ENCODE data around the gene FAM181B.

The FAM181B gene

GRCh38 chr11:82733444-82734119 lies at the start of gene FAM181B:
FAM181B (minus strand) TSS chr11:82733864; CDS start chr11:82733729, 135 bp downstream.
- DNase-seq: peak; percentile 15 to 18

- no peak for DNase-seq
These were observed 49.2 kb upstream of the FAM181B start for GRCh38 chr11:82782825-82783374.

DNA sequence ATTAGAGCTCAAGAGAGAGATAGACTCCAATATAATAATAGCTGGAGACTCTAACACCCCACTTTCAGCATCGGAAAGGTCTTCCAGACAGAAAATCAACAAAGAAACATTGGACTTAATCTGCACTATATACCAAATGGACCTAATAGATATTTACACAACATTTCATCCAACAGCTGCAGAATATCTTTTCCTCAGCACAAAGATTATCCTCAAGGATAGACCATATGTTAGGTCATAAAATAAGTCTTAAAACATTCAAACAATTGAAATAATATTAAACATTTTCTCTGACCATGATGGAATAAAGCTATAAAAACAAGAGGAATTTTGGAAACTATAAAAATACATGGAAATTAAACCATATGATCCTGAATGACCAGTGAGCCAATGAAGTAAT lies 45.1 kb upstream of the FAM181B start:
- no peak for DNase-seq

DNA sequence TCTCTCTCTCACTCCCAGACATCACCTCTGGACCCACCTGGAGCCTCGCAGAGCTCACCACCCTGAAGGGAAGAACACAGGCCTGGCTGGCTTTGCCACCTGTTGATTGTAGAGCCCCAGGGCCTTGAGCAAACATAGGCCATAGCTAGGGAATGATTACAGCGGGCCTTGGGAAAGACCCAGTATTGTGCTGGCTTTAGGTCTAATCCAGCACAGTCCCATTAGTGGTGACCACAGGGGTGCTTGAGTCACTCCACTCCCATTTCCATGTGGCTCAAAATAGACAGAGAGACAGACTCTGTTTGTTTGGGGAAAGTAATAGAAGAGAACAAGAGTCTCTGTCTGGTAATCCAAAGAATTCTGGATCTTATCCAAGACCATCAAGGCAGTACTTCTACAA lies 42.7 kb upstream of the FAM181B start:
- DNase-seq: no peak

DNA sequence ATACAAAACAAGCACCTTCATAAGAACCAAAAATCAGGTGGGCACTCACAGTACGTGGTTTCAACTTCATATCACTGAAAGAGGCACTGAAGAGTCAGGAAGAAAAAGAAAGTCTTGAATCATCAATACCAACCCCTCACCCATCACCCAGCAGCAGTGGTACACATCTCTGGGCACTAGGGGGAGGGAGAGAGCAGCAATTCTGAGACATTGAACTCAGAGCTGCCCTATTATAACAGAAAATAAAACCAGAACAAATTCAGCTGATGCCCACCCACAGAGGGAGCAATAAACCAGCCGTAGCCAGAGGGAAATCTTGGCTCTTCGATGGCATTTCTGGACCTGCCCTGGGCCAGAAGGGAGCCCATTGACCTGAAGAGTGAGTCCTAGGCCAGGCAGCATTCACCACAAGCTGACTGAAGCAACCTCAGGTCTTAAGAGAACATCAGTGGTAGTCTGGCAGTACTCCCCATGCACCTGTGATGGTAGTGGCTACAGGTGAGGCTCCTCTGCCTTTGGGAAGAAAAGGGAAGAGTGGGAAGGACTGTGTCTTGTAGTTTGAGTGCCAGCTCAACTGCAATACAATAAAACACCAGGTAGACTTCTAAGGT lies 42.2 kb upstream of the FAM181B start:
- peak in 1 of 2 donors; percentile 6 for DNase-seq

DNA sequence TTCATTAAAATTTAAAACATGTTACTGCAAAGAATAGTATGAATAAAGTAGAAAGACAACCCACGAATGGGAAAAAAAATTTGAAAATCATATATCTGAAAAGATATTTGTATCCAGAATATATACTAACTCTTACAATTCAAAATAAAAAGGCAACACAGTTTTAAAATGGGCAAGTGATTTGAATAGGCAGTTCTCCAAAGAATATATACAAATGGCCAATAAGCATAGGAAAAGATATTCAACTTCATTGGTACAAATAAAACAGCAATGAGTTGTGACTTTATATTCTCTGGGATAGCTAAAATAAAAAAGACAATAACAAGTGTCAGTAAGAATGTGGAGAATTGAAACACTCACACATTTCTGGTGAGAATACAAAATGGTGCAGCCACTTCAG lies 41.6 kb upstream of the FAM181B start:
- DNase-seq: no peak

GRCh38 chr11:82771781-82772180 lies 38.1 kb upstream of the FAM181B start:
- no peak for DNase-seq

- DNase-seq: no peak
These were observed 33.5 kb upstream of the FAM181B start for GRCh38 chr11:82767123-82767522.

DNA sequence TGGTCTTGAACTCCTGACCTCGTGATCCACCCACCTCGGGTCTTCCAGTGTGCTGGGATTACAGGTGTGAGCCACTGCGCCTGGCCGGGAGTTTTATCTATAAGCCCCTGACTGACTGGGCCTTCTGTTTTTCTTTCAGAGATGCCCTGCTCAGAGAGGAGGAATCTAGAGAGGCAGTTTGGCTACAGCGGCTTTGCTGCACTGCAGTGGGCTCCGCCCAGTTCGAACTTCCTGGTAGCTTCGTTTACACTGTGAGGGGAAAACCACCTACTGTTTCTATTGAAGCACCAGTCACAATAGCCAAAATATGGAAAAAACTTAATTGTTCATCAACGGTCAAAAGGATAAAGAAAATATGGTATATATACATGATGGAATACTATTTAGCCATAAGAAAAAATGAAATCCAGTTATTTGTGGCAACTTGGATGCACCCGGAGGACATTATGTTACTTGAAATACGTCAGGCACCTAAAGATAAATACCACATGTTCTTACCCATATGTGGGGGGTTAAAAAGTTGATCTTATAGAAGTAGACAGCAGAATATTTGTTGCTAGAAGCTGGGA lies 31.9 kb upstream of the FAM181B start:
- DNase-seq: peak in 1 of 2 donors; percentile 9

- no peak for DNase-seq
These were observed 29.5 kb upstream of the FAM181B start for GRCh38 chr11:82763167-82763566.

DNA sequence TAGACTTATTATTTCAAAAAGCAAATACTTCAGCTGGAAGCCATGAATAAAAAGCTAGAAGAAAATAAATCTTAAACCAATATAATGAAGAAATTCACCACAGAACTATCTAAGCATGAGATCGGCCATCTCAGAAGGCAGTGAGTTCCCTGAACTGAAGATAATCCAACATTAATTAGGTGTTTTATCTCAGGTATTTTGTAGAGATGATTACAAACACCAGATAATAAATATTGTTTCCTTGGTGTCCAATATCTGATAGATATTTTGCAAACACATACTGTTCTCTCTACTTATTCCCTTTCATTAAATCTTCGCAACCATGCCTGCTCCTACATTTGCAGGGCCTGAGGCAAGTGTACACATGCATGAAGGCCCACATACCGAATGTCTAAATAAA lies 26.0 kb upstream of the FAM181B start:
- DNase-seq: no peak

DNA sequence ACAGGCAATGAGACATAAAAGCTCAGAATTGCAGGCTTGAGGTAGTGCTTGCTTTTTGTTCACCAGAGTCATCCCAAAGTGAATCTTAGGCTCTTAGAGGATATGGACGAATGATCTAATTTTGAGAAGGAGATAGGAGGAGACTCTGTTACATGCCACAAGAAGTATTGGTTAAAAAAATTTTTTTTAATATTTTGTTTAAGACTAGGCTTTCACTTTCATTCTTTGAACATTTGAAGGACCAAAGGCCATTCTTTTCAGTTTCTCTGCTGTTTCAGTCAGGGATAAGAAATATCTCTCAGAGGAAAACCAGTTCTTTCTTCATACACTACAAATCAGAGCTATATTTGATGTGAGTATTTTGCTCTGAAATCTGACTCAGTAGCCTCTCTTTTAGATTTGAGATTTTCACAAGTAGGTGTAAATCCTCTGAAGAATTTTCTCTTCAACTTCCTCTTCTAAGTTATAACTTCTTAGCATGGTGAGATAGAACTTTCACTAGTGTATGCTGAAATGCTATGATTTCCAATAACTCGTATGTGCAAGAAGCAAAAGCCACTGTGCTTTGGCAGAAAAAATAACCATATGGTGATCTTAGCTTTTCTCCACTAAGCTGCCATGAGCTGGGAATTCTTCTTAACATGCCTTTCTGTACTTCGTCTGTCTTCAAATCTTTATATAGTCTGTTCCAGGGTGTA lies 24.1 kb upstream of the FAM181B start:
- no peak for DNase-seq

GRCh38 chr11:82756765-82757639 lies 23.3 kb upstream of the FAM181B start:
- no peak for DNase-seq

DNA sequence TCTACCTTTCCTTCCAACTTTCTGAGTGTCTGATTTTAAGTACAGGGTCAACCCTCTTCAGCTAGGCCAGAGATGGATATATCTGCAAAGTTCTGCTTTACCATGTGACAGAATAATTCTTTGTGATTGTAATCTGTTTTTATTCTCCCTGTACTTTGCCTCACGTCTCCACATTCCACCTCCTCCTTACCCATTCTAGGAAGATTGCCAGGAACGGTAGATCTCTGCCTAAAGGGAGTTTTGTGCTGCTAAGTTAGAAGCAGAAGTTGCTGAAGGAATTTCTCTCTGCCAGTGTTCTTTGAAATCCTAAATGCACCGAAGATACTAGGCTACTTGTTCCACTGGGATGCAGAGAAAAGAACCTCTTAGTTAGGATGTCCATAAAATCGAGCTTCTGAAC lies 20.7 kb upstream of the FAM181B start:
- DNase-seq: no peak

DNA sequence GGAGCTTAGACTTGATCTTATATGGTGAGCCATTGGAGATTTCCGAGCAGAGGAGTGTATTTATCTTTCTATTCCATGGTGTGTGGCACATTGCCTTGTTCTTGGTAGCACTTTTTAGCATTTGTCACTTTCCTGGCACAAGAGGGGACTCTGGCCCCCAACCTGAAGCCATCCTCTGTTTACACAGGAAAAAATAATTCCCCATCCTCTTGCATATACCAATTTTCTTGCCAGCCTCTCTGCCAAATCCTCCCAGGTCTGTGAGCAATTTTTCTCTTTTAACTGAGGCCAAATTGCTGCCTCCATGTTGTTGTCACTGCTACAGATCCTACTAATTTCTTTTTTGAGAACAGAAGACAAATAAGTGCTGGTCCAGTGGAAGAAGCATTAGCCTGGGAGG lies 20.3 kb upstream of the FAM181B start:
- no peak for DNase-seq

DNA sequence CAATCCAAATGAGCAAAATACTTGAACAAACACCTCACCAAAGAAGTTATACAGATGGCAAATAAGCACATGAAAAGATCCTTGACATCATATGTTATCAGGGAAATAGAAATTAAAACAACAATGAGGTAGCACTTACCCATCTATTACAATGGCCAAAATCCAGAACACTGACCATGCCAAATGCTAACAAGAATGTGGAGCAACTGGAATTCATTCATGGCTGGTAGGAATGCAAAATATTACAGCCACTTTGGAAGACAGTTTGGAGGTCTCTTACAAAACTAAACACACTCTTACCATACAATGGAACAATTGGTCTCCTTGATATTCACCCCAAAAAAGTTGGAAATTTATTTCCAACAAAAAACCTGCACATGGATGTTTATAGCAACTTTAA lies 19.1 kb upstream of the FAM181B start:
- no peak for DNase-seq

DNA sequence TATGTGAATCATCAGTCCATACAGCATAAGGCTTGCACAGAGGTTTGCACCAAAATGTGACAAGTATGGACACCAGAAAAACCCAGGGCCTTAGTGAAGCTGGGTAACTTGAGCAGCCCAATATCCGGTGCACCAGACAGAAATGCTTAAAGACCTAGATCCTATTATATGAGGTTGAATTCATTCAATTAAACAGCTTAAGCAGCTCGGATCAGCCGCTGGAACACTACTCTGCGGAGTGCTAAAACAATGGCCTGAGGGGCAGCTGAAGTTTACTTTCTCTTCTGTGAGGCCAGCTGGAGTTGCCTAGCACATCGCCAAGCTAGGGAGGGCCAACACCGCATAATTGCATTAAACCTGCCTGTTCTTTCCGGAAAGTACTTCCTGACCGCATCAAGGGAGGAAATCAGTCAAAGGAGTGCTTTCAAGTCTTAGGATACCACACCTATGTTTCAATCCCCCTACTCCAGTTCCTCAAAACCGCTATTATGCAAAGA lies 17.0 kb upstream of the FAM181B start:
- no peak for DNase-seq

DNA sequence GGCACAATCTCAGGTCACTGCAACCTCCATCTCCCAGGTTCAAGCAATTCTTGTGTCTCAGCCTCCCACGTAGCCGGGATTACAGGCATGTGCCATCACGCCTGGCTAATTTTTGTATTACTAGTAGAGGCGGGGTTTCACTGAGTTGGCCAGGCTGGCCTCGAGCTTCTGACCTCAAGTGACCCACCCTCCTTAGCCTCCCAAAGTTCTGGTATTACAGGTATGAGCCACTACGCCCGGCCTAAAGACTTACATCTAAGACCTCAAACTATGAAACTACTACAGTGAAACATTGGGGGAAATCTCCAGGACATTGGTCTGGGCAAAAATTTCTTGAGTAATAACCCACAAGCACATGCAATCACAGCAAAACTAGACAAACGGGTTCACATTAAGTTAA lies 13.8 kb upstream of the FAM181B start:
- DNase-seq: no peak

DNA sequence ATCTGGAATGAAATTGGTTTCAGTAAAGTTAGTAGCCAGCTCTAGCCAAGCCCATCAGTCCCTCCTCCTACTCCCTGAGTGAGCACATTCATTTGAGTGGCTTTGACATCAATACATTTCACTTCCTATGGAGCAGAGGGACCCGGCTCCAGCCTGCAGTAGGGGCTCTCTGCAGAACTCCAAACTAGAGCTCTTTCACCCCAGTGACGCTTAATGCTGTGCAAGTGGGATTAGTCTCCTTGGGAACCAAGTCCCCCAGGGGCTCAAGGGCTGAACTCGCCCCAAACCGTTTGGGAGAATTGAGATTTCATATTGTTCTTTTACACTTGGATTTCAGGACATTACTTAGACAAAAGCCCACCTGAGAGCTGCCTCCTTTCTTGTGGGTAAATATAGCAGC lies 4.4 kb upstream of the FAM181B start:
- no peak for DNase-seq

DNA sequence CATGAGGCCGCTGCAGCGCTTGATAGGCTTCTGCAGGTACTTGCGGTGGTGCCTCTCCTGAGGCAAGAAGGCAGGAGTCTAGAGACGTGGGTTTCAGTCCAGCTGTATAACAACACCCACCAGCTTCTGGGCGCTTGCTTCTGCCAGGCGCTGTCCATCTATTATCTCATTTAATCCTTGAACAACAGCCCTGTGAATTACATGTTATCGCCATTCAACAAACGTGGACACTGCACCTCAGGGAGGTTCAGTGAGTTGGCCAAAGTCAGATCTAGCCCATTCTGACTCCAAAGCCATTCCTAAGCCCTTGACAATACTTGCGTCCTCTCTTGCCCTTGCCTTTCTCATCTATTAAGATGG lies 436 bp upstream of the FAM181B start:
- no peak for DNase-seq

DNA sequence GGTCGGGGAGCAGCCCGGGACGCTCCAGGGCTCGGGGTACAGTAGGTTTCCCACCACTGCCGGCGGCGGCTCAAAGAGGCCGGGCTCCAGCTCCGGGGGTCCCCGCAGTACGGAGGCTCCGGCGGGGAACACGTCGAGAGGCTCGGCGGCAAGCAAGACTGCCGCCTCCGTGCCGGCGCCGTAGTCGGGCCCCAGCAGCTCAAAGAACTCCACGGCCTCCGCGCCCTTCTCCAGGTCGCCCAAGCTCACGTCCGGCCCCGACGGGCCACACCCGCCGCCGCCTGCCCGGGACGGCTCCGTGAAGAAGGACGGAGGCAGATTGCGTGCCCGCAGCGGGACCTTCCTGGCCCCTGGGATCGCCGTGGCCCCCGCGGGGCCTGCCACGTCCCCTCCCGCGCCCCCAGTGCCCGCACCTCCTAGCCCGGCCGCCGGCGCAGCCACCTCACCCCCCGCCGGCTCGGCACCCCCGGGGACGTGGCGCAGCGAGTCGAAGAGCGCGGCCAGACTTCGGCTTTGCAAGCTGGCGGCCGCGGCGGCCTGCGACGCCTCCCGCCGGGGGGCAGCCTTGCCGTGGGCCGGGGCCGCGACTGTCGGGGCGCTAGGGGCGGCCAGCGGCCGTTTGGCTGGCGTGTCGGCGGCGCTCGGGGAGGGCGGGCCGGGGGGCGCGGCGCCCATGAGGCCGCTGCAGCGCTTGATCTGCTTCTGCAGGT lies 775 bp downstream of the FAM181B start:
- no peak for DNase-seq

GRCh38 chr11:82732348-82732733 lies 1.3 kb downstream of the FAM181B start:
- no peak for DNase-seq

All from activated CD4-positive, alpha-beta T cell treated with anti-CD3 and anti-CD28 coated beads for 4 hours (primary cell).